Heart left ventricle (tissue), 16 donors: ENCODE data around the gene LHFPL3. TPM values are rescaled to one million over a fixed set of nuclear protein-coding genes. Genes with fewer than 3 reads are reported as not detected.

Source experiments
- ATAC-seq, 4 donors: fragments of 200-7000 bp; cut with Tn5 transposase; one replicate each; pipeline ENCODE4 v1.9.1; 2020 to 2022; ENCODE audit warnings: moderate library complexity in 4 of 4, mild to moderate bottlenecking in 3 of 4, moderate number of reproducible peaks in 1 of 4
- DNase-seq, 5 donors: peaks; one replicate each; pipeline ENCODE4 v3.0.0-alpha.2; 2020
- H3K27ac ChIP-seq, 12 donors: fragments of 200-600 bp; sonication (generic) in 4 of 12; one replicate each; pipeline versions ENCODE4 v1.5.0 to v1.8.0; 2016 to 2022; ENCODE audit warnings: mild to moderate bottlenecking in 2 of 12
- H3K27me3 ChIP-seq, 9 donors: fragments of 200-600 bp; sonication (generic) in 2 of 9; one replicate each; pipeline versions ENCODE4 v1.5.1 to v1.8.0; 2016 to 2022; ENCODE audit warnings: mild to moderate bottlenecking in 3 of 9
- H3K36me3 ChIP-seq, 9 donors: fragments of 200-600 bp; sonication (generic) in 2 of 9; one replicate each; pipeline versions ENCODE4 v1.5.0 to v1.8.0; 2018 to 2022; ENCODE audit warnings: mild to moderate bottlenecking in 2 of 9
- H3K4me1 ChIP-seq, 12 donors: fragments of 200-600 bp; sonication (generic) in 4 of 12; one replicate each; pipeline versions ENCODE4 v1.5.0 to v1.8.0; 2016 to 2022; ENCODE audit warnings: mild to moderate bottlenecking in 3 of 12
- H3K4me3 ChIP-seq, 12 donors: fragments of 200-600 bp; sonication (generic) in 4 of 12; one replicate each; pipeline versions ENCODE4 v1.5.0 to v1.8.0; 2017 to 2022; ENCODE audit warnings: mild to moderate bottlenecking in 9 of 12, moderate library complexity in 4 of 12
- H3K9me3 ChIP-seq, 12 donors: fragments of 200-600 bp; sonication (generic) in 4 of 12; one replicate each; pipeline versions ENCODE4 v1.5.0 to v1.8.0; 2016 to 2022; ENCODE audit warnings: mild to moderate bottlenecking in 1 of 12
- POLR2A ChIP-seq, 2 donors: fragments of 450-650 bp; IDR thresholded peaks; one replicate each; pipeline ENCODE4 v1.6.1; 2017; ENCODE audit warnings: antibody characterized with exemption in 2 of 2, mild to moderate bottlenecking in 2 of 2, moderate library complexity in 2 of 2
- WGBS, 4 donors: extraction: QIAGEN DNeasy Blood & Tissue Kit in 2 of 4; methylation state at CpG; one replicate each; pipeline versions ENCODE4 v1.1.5 to v1.1.7; 2013 to 2018; 5-methylcytosine and 5-hydroxymethylcytosine counted together
- intact Hi-C, 10 donors: fragments of 100-400 bp; cut with DNase I; formaldehyde crosslinking; loops; one replicate each; pipeline versions ENCODE4 v1.11.1 to v1.14.2; 2022
- polyA plus RNA-seq, 2 donors: library from polyadenylated mRNA; stranded (reverse); fragments of 200-250 nt; gene quantifications; one replicate each; pipeline ENCODE4 v1.2.3, GENCODE V29; 2013
- total RNA-seq, 9 donors: library from RNA; depleted of rRNA in 2 of 9; stranded (reverse); fragments of >200 nt in 2 of 9; fragmentation: NEBNext Ultra II Directional in 3 of 9; extraction: Animal tissue kit (Norgen Biotek cat#: 25700) in 3 of 9; gene quantifications; one replicate each; pipeline versions ENCODE4 v1.1.0 to v1.2.4, GENCODE V29; 2016 to 2023
- TF ChIP-seq, protein P1 (sequence below), 12 donors: fragments of 200-600 bp; sonication (generic) in 4 of 12; IDR thresholded peaks; one replicate each; pipeline versions ENCODE4 v1.5.0 to v1.8.0; 2018 to 2022; ENCODE audit warnings: antibody characterized with exemption in 12 of 12, mild to moderate bottlenecking in 5 of 12
- donor health status: ischemic (EF 13 %, LVEDD 7.1; RV severe dilation, severe dysfunction).
- donor health status: healthy with polysubstance abuse.
- donor health status: DM: no; HTN: yes; CAD: no.
- donor health status: DM: no; HTN: no; CAD: no.
- donor health status: ischemic (EF 25% LVEDD 6.9; RV normal size, moderate dysfunction).
- donor health status: ischemic (EF 25% LVEDD 5.7; RV mildly dilated, moderate dysfunction).
- donor health status: healthy.
- donor health status: DM: yes; HTN: yes; CAD: no.
- donor health status: ischemic (EF 35%, LVEDD 5.7; RV mildly dilated, moderate dysfunction).
- donor health status: nonischemic (EF 11% LVEDD 7.7; RV severe dilation, severe dysfunction).
- donor health status: DM: yes; HTN: yes; CAD: no.
- donor health status: PGD.
- donor health status: ischemic (EF 29% LVEDD 5.4; RV normal size, mild dysfunction).
- donor health status: nonischemic (EF 23%, LVEDD 6.1; RV moderate dilation, normal function).

Gene LHFPL3
- total and polyA plus RNA-seq, 11 donors: not detected

GRCh38 chr7:104903044-104903443 is 574.6 kb downstream of the LHFPL3 start:
- intact Hi-C loops: loop anchor here in 1 of 10 donors (10.0 kb wide), 1 partner anchor 1328 kb away; no protein-coding TSS in a partner anchor
- H3K9me3 ChIP-seq: no peaks in the 10 kb centered on the region
- DNase-seq (no peak), ATAC-seq (no peak)
- H3K4me1 ChIP-seq: peaks cover 0 to 3% (median 0%) of the 10 kb centered on the region in 12 donors
- H3K27me3 ChIP-seq: no peaks in the 10 kb centered on the region
- TF ChIP-seq, protein P1, sequence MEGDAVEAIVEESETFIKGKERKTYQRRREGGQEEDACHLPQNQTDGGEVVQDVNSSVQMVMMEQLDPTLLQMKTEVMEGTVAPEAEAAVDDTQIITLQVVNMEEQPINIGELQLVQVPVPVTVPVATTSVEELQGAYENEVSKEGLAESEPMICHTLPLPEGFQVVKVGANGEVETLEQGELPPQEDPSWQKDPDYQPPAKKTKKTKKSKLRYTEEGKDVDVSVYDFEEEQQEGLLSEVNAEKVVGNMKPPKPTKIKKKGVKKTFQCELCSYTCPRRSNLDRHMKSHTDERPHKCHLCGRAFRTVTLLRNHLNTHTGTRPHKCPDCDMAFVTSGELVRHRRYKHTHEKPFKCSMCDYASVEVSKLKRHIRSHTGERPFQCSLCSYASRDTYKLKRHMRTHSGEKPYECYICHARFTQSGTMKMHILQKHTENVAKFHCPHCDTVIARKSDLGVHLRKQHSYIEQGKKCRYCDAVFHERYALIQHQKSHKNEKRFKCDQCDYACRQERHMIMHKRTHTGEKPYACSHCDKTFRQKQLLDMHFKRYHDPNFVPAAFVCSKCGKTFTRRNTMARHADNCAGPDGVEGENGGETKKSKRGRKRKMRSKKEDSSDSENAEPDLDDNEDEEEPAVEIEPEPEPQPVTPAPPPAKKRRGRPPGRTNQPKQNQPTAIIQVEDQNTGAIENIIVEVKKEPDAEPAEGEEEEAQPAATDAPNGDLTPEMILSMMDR (IDR thresholded peaks at IDR 0.05): no peak
- no peak for TF ChIP-seq POLR2A (IDR thresholded peaks at IDR 0.05)
- H3K27ac ChIP-seq: no peak overlapping the region
- no peaks in the 10 kb centered on the region for H3K36me3 ChIP-seq
- H3K4me3 ChIP-seq: no peak overlapping the region
- WGBS, 4 donors: 87 to 94% (median 91%) methylated on average over 2 of the region's 2 CpGs

DNA sequence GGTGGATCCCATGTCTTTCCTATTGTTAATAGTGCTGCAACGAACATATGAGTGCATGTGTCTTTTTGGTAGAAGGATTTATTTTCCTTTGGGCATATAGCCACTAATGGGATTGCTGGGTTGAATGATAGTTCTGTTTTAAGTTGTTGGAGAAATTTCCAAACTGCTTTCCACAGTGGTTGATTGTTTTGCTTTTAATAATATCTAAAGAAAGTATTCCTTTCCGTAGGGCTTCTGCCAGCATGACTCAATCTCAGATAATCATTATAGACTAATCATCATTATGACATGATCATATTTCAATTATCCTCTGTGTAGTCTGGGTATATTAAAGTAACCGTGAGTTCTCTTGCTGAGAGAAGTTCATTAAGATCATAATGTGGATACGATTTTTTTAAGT is 575.4 kb downstream of the LHFPL3 start:
- no peaks in the 10 kb centered on the region for H3K9me3 ChIP-seq
- H3K27ac ChIP-seq: no peak overlapping the region
- no peaks in the 10 kb centered on the region for H3K36me3 ChIP-seq
- DNase-seq (no peak), ATAC-seq (no peak)
- TF ChIP-seq, protein P1 (IDR thresholded peaks at IDR 0.05): no peak
- TF ChIP-seq POLR2A (IDR thresholded peaks at IDR 0.05): no peak
- H3K4me3 ChIP-seq: no peak overlapping the region
- H3K27me3 ChIP-seq: no peaks in the 10 kb centered on the region
- WGBS, 4 donors: 74 to 79% (median 77%) methylated on average over 4 of the region's 4 CpGs
- intact Hi-C loops: loop anchor here in 1 of 10 donors (10.0 kb wide), 1 partner anchor 1329 kb away; no protein-coding TSS in a partner anchor
- H3K4me1 ChIP-seq: peaks cover 0 to 3% (median 0%) of the 10 kb centered on the region in 12 donors

GRCh38 chr7:104906032-104906431 is 577.6 kb downstream of the LHFPL3 start:
- H3K4me1 ChIP-seq: no peaks in the 10 kb centered on the region
- 83 to 91% (median 87%) methylated on average over 7 of the region's 7 CpGs for WGBS, 4 donors
- no peaks in the 10 kb centered on the region for H3K27me3 ChIP-seq
- H3K9me3 ChIP-seq: no peaks in the 10 kb centered on the region
- H3K27ac ChIP-seq: no peak overlapping the region
- no peak for ATAC-seq
- TF ChIP-seq, protein P1 (IDR thresholded peaks at IDR 0.05): no peak
- TF ChIP-seq POLR2A (IDR thresholded peaks at IDR 0.05): no peak
- no peaks in the 10 kb centered on the region for H3K36me3 ChIP-seq
- DNase-seq: no peak
- intact Hi-C loops: loop anchor here in 1 of 10 donors (10.0 kb wide), 1 partner anchor 1331 kb away; no protein-coding TSS in a partner anchor
- H3K4me3 ChIP-seq: no peak overlapping the region

- no peak for ATAC-seq
Observed at GRCh38 chr7:104906556-104906955, 578.2 kb downstream of the LHFPL3 start.

More at GRCh38 chr7:104906556-104906955, 578.2 kb downstream of the LHFPL3 start:
- Histone ChIP-seq H3K9me3 (no peaks in the 10 kb centered on the region), H3K36me3 (no peaks in the 10 kb centered on the region), H3K4me1 (no peaks in the 10 kb centered on the region), H3K4me3 (no peak overlapping the region), H3K27me3 (no peaks in the 10 kb centered on the region), H3K27ac (no peak overlapping the region)
- no peak for DNase-seq
- 85 to 90% (median 88%) methylated on average over 4 of the region's 4 CpGs for WGBS, 4 donors
- TF ChIP-seq, protein P1 (IDR thresholded peaks at IDR 0.05): no peak
- TF ChIP-seq POLR2A (IDR thresholded peaks at IDR 0.05): no peak
- intact Hi-C loops: loop anchor here in 1 of 10 donors (10.0 kb wide), 1 partner anchor 1332 kb away; no protein-coding TSS in a partner anchor
